T-helper 2 cell treated with Interferon-gamma antibody and Interleukin-4, amounts not matched to agents 100 ng/mL and 5 ng/mL, for 36 hours (primary cell): Measurements from ENCODE around the gene CLPX. TPM values are rescaled to one million over a fixed set of nuclear protein-coding genes. Genes with fewer than 3 reads are reported as not detected.

Experiments used
- intact Hi-C: fragments of 100-400 bp; cut with micrococcal nuclease; formaldehyde crosslinking; loops from one replicate; pipeline ENCODE4 v1.15.1; 2023
- total RNA-seq: library from RNA; stranded (reverse); gene quantifications from 2 replicates; pipeline ENCODE4 v1.2.3, GENCODE V29; 2022

Gene CLPX
- total RNA-seq, 1 donor from 2014 or later, result 44.3 TPM

DNA sequence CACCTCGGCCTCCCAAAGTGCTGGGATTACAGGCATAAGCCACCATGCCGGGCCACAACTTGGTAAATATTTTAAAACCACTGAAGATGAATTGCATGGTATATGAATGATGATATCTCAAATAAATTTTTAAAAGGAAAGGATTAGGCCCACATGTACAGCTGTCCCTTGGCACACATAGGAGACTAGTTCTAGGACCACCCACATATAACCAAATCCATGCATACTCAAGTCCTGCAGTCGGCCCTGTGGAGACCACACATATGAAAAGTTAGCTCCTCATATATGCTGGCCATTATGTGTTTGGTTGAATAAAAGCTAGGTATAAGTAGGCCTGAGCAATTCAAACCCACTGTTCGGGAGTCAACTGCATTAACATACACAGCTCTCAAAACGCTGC, 10.6 kb downstream of the CLPX start:
- intact Hi-C loops, result no loop called here

DNA sequence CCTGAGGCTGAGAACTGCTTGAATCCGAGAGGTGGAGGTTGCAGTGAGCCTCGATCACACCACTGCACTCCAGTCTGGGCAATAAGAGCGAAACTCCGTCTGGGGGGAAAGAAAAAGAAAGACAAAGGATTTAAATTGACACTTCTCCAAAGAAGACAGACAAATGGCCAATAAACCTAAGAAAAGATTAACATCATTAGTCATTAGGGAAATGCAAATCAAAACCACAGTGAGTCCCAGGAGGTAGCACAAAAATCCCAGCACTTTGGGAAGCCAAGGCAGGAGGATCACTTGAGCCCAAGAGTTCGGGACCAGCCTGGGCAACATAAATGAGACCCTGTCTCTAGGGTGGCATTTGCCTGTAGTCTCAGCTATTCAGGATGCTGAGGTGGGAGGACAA, 12.6 kb downstream of the CLPX start:
- intact Hi-C loops, result no loop called here

DNA sequence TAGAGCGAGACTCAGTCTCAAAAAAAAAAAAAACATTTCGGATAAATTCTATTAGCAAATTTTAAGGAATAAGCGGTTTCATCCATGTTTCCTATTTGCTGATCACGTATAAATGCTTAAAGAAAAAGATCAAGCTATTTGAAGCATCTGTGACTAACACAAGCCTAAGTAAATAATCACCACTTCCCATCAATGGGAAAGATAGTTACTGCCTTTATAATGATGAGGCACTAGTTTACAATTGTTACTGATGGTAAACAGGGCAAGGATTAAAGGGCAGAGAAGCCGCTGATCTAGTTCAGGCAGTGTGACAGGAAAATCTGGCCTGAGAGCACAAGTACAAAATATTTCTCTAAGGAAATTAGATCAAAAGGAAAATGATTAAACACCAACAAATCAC, 13.7 kb downstream of the CLPX start:
- intact Hi-C loops, result no loop called here

DNA sequence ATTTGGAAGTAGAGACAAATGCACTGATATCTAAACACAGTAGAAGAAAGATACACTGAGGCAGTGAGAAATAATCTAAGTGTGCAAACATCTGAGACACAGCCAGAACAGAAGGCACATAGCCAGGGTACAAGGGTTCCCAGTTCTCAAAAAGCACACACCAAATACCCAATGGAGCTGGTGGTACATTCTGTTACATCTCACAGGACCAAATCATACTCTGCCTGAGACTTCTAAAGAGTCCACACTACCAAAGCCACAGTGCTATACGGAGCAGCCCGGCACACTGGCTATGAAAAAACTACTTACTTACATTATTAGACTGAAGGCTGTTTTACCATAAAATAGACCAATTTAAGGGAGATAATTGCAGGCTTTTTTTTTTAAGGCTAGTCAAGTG, 19.3 kb downstream of the CLPX start:
- intact Hi-C loops, result no loop called here

DNA sequence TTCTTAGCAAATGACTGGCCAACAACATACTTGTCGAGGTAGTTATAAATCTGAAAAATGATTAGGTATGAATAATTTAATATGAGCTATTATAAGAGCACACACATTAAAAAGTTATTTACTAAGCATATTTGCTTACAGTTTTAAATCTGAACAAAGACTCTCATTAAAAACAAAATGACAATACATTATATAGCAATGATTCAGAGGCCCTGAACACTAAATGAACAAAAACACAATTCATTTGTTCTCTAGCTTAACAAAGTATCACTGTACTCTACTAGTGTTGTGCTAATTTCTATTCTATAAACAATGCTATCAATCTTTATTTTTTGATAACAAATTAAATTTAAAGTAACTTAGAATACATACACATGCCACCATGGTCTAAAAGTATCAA, 21.0 kb downstream of the CLPX start:
- intact Hi-C loops, result no loop called here

DNA sequence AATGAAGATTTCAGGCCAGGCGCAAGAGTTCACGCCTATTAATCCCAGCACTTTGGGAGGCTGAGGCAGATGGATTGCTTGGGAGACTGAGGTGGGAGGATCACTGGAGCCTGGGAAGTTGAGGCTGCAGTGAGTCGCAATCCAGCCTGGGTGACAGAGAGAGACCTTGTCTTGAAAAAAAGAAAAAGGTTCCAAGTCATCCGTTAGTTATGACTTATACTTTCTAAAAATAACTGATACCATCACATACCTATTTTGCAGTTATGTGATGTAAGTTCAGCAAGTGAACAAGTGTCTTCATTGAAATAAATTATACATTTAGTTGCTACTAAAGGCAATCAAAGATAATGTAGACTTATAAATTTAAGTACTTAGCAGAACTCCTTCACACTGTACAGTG, 22.1 kb downstream of the CLPX start:
- intact Hi-C loops, result no loop called here

DNA sequence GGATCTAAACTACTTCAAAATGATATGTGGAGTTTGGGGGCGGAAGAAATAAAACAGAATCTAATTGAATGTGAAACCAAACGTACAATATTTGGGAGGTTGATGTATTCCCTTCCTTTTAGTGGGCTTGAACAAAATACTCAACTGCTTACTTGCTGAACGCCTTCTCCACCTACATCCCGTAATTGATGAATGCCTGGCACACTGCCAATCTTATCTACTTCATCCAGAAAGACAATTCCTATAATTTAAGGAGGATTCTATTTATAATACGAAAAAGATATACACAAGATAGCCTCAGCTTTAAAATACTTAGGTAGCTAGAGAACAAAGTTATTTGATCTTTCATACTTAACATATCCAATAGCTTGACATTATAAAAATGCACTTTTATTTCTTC, 28.4 kb downstream of the CLPX start:
- intact Hi-C loops, result no loop called here

DNA sequence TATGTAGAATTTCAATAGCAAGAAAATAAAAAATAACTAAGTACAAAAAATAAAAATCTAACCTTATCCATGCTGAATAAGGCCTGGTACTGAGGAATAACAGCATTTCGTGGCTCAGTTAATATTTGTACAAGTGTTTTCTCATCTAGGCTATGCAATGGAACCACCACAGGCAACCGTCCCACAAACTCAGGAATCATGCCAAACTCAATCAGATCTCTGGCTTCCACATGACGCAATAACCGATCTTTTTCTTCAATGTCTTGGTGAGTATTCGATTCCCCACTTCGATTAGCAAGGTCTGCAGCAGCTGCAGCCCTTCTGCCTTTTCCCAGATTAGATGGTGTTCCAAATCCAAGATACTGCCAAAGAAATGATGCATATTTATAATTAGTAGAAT, 30.4 kb downstream of the CLPX start:
- intact Hi-C loops, result no loop called here

DNA sequence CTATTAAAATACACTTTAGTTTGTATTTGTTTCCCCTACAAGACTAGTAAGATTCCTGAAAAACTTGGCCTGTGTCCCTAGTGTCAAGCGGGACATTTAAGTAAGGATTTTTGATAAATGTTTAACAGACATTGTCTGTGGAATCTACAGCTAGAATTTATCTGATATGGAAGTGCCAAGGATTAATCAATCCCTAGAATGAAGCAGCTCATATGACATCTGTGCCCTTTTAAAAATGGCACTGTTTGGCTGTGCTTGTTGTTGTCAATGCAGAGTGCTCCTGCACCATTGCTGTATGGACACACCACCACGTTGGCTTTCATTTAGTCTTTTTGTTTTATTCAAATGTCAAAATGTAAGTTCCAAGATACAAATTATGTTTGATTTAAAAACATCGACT, 37.2 kb downstream of the CLPX start:
- intact Hi-C loops, result no loop called here

DNA sequence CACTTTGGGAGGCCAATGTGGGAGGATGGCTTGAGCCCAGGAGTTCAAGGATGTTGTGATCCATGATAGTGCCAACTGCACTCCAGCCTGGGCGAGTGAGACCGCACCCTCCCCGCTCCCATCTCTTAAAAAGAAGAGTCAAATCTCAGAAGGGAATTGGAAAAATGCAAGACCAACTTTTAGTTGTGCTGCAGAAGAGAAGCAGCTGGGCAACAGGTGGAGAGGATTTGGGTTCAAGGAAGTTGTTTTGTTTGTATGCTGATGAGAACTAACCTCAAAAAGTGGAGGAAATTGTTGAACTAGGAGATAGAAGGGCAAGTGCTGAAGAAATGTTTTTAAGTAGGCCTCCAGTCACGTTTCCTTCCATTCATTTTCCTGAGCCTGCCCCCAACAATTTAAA, 38.7 kb downstream of the CLPX start:
- intact Hi-C loops, result no loop called here

DNA sequence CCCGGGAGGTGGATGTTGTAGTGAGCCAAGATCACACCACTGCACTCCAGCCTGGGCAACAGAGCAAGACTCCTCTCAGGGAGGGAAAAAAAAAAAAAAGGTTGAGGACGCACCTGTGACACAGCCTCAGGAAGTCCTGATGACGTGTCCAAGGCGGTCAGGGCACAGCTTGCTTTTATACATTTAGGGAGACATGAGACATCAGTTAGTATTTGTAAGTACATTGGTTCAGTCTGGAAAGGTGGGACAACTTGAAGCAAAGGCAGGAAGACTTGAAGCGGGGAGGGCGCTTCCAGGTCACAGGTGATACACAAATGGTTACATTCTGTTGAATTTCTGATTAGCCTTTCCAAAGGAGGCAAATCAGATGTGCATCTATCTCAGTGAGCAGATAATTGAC, 46.5 kb downstream of the CLPX start:
- intact Hi-C loops, result loop anchor here (10.0 kb wide), 1 partner anchor 754 kb away; the partner anchor contains the start of genes PCLAF and TRIP4

DNA sequence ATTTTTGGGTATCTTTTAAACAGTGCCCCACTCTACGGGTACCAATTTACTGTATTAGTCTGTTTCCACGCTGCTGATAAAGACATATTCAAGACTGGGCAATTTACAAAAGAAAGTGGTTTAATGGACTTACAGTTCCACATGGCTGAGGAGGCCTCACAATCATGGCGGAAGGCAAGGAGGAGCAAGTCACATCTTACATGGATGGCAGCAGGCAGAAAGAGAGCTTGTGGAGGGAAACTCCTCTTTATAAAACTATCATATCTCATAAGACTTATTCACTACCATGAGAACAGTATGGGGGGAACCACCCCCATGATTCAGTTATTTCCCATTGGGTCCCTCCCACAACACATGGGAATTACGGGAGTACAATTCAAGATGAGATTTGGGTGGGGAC, 47.2 kb downstream of the CLPX start:
- intact Hi-C loops, result loop anchor here (10.0 kb wide), 1 partner anchor 753 kb away; the partner anchor contains the start of genes PCLAF and TRIP4

DNA sequence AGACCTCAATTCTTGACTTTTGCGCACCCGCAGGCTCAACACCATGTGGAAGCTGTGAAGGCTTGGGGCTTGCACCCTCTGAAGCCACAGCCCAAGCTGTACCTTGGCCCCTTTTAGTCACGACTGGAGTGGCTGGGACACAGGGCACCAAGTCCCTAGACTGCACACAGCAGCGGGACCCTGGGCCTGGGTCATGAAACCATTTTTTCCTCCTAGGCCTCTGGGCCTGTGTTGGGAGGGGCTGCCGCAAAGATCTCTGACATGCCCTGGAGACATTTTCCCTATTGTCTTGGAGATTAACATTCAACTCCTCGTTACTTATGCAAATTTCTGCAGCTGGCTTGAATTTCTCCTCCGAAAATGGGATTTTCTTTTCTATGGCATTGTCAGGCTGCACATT, 48.1 kb downstream of the CLPX start:
- intact Hi-C loops, result loop anchor here (10.0 kb wide), 1 partner anchor 752 kb away; the partner anchor contains the start of genes PCLAF and TRIP4

DNA sequence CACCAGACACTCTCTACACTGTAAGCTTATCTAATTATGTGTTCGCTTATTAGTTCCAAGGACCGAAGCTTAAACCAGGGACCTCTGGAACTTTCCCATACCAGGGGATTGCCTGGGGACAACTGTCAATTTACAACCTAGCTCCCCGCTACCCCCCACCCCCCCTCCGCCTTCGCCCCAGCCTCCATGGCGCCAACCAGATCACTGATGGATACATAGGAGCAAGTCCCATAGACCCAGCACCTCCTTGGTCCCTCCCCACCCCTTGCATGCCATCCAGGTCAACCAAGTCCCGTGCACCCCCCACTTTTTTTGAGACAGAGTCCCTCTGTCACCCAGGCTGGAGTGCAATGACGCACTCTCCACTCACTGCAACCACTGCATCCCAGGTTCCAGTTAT, 50.6 kb downstream of the CLPX start:
- intact Hi-C loops, result loop anchor here (5.0 to 10.0 kb wide), 4 partner anchors 53 to 750 kb away; partner anchors contain the start of genes CLPX, PCLAF, RNU5A-1 and TRIP4

DNA sequence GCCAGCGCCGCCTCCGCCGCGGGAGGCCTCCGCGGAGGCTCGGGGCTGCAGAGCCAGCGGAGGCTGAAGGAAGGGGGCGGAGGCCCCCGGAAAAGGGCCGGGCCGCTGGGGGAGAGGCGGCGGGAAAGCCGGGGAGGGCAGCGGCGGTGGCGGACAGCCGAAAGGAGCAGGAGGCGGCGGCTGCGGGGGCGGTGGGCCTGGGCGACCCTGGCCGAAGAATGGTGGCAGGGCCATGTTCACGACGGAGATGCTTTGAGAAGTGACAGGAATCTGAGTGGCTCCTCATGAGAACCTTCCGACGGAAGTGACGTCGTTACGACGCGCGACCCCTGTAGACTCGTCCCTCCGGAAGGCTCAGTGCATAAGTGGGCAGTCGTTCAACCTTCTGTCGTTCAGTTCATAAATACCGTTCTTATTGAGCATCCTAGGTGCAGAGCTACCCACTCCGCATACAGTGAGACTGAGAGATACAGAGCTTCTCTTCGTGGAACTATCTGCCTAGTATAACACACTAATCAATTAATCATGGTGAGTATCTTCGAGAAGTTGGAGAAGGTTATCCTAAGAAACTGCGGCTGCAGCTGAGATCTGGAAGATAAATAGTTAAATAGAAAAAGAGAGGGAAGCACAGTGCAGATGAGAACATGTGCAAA, 51.5 kb downstream of the CLPX start, which contains the start of gene PDCD7:
PDCD7 (minus strand) TSS at position 261 of the 653 bp plus-strand sequence; CDS start at position 234, 27 bp downstream.
- intact Hi-C loops, result loop anchor here (5.0 to 10.0 kb wide), 4 partner anchors 54 to 749 kb away; partner anchors contain the start of genes CLPX, PCLAF, RNU5A-1 and TRIP4

DNA sequence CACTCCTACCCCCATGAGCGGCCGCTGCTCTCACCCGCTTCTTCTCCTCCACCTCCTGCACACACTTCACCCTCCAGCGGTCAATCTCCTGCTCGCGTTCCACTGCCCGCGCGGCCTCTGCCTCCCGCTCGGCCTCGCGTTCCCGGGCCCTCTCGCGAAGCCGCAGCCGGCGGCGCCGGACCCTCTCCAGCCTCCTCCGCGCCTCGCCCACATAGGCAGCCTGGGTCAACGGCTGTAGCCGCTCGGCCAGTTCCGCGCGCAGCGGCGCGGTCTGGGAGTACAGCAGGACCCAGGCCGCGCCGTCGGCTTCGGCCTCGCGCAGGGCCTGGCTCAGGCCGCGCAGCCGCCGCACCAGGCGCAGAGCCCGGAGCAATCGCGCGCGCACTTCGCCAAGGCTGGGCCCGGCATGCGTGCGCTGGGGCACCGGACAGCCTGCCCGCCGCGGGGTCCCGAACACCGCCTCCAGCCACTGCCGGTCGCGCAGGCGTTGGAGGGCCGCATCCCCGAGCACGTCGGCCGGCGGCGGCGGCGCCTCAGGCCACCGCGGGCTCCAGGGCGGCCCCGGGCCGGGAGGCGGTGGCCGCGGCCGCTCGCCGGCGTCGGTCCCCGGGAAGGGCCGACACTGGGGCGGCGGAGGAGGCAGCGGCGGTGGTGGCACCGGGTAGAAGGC, 52.1 kb downstream of the CLPX start:
- intact Hi-C loops, result loop anchor here (5.0 to 10.0 kb wide), 4 partner anchors 54 to 748 kb away; partner anchors contain the start of genes CLPX, PCLAF, RNU5A-1 and TRIP4

DNA sequence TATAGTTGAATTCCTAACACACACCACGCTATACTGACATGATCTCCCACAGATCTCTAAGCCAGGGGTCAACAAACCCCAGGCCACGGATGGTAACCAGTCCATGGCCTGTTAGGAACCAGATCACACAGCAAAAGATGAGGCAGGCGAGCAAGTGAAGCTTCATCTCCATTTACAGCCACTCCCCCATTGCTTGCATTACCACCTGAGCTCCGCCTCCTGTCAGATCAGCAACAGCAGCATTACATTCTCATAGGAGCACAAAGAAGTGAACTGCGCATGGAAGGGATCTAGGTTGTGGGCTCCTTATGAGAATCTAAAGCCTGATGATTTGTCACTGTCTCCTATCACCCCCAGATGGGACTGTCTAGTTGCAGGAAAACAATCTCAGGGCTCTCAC, 54.2 kb downstream of the CLPX start:
- intact Hi-C loops, result loop anchor here (5.0 to 10.0 kb wide), 4 partner anchors 56 to 746 kb away; partner anchors contain the start of genes CLPX, PCLAF, RNU5A-1 and TRIP4

DNA sequence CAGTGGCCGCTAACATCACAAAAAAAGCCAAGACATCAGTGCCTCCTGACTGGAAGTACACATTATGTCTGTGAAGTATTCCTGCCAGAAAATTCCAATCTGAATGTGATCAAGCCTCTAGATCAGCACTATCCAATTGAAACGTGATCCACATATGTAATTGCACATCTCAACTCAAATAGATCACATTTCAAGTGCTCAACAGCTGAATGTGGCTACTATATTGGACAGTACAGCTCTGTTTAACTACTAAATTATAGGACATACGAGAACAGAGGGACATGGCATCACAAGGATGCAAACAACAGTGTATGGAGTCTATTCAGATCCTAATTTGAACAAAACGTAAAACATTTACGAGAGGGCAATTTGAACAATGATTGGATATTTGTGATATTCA, 69.6 kb downstream of the CLPX start:
- intact Hi-C loops, result no loop called here

DNA sequence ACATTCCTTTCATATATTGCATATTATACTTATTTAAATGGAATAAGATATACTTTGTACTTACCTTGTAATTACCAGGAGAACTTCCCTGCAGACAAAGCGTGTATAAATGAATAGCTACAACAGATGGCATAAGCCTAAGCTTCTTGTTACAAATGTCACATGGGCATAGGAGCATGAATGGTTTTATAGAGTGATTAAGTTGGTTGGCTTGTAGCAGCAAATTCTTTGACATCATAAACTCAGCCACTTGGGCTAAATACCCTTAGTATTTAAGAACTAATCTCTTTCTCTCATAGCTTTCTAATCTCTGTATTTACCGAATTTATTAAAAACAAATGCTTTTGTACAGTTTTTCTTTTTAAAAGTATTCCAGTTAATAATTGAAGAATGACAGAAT, 70.1 kb downstream of the CLPX start, which contains the start of gene UBAP1L:
UBAP1L (minus strand) TSS at position 115 of the 400 bp plus-strand sequence. CDS start 8,985 bp downstream, outside the sequence.
- intact Hi-C loops, result no loop called here

DNA sequence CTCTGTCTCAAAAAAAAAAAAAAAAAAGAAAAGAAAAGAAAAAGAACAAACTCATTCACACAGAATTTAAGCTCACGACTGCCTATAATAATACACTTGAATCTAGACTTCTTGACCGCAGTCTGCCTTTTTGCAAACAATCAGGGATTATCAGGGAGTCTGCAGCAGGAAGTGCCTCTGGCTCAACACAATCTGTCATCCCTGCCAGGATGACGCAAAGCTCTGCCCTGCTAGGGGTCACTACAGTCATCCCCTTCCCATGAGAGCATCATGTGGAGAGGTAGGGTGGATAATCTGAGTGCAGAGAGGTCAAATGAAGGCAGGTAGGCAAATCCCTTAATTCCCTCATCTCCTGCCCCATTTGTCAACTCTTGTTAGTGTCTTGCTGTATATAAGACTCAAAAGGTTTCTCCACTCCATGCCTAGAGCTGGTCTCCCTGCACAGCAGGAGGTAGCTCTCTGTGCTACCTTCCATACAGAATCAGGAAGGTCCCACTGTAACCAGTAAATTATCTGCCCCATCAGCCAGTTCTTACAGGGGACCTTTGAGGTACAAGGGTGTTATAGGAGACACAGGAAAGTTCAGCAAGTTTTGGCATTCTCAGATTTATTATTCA, 74.4 kb downstream of the CLPX start:
- intact Hi-C loops, result no loop called here

DNA sequence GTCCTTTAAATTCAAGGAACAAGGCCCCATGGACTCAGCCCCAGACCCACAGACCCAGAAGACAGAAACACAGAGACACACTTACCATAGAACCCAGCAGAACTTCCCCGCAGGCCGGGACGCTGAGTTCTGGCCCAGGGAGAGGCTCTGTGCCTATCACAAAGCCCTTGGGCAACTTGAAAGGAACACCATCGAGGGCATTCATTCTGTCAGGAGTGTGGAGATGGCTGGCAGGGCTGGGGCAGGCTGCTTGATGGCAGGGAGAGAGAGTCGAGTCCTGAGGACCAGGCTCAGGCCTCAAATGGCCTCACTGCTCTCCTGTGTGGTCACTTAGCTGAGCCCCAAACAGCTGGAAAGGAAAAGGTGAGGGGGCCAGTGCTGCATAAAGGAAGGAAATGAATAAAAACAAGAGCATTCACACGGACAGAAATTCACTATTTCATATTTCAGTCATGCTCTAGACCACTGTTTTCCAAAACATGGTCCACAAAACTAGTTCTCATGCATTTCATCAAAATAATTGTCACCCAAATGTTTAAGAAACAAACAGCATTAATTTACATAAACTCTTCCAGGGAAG, 79.0 kb downstream of the CLPX start:
- intact Hi-C loops, result no loop called here
